HL-60 (cell line): ENCODE results near the gene FAM162A.

Source experiments
- DNase-seq, 2 experiments: peaks; one replicate each; pipeline ENCODE4 v3.0.0-alpha.2; 2010 to 2020; ENCODE audit warnings: low read depth in 1 of 2, low spot score in 1 of 2
- H3K27ac ChIP-seq: fragments of 250-450 bp; sonication (Bioruptor Pico); replicated peaks from 2 replicates; pipeline ENCODE4 v1.5.1; 2020; ENCODE audit warnings: mild to moderate bottlenecking, moderate library complexity
- H3K27me3 ChIP-seq: fragments of 250-450 bp; sonication (Bioruptor Pico); 2 replicates; pipeline ENCODE4 v1.5.1; 2021; ENCODE audit warnings: mild to moderate bottlenecking, moderate library complexity; ENCODE audit not compliant: insufficient read depth, poor library complexity, severe bottlenecking
- H3K4me3 ChIP-seq: replicated peaks from 2 replicates; pipeline ENCODE4 v1.5.1; 2011; ENCODE audit warnings: mild to moderate bottlenecking, control low read depth, low read length; ENCODE audit not compliant: insufficient read depth
- CTCF ChIP-seq: IDR thresholded peaks from one replicate; pipeline ENCODE4 v1.5.1; 2011; ENCODE audit warnings: low read length, control low read depth, inconsistent platforms; ENCODE audit not compliant: insufficient read depth
- GABPA ChIP-seq: IDR thresholded peaks from 2 replicates; pipeline ENCODE4 v1.6.1; 2012; ENCODE audit warnings: low read depth
- POLR2AphosphoS5 ChIP-seq: IDR thresholded peaks from 2 replicates; pipeline ENCODE4 v1.6.1; 2012; ENCODE audit warnings: low read depth
- SPI1 ChIP-seq: IDR thresholded peaks from 2 replicates; pipeline ENCODE4 v1.6.1; 2012; ENCODE audit warnings: low read depth, mild to moderate bottlenecking, borderline replicate concordance
- long read RNA-seq: library from polyadenylated mRNA; unstranded; transcript quantifications from one replicate; pipeline ENCODE4 v2.0.0, GENCODE V29; 2020
- TF ChIP-seq, protein P1 (sequence below): IDR thresholded peaks from 2 replicates; pipeline ENCODE4 v1.6.1; 2012; ENCODE audit warnings: low read depth; ENCODE audit not compliant: insufficient replicate concordance

Gene FAM162A
- long read RNA-seq, transcript FAM162A-203 (5 exons, 3,052 nt), result major isoform, 31 of 37 reads
- long read RNA-seq, partial matches to known transcripts, result 0 of 37 reads
- long read RNA-seq, other reads (novel, unspliced or antisense), result 6 of 37 reads

GRCh38 chr3:122383771-122384697, at the start of gene FAM162A:
FAM162A (plus strand) TSS chr3:122384182; CDS start chr3:122384266, 84 bp downstream.
- TF ChIP-seq, protein P1, sequence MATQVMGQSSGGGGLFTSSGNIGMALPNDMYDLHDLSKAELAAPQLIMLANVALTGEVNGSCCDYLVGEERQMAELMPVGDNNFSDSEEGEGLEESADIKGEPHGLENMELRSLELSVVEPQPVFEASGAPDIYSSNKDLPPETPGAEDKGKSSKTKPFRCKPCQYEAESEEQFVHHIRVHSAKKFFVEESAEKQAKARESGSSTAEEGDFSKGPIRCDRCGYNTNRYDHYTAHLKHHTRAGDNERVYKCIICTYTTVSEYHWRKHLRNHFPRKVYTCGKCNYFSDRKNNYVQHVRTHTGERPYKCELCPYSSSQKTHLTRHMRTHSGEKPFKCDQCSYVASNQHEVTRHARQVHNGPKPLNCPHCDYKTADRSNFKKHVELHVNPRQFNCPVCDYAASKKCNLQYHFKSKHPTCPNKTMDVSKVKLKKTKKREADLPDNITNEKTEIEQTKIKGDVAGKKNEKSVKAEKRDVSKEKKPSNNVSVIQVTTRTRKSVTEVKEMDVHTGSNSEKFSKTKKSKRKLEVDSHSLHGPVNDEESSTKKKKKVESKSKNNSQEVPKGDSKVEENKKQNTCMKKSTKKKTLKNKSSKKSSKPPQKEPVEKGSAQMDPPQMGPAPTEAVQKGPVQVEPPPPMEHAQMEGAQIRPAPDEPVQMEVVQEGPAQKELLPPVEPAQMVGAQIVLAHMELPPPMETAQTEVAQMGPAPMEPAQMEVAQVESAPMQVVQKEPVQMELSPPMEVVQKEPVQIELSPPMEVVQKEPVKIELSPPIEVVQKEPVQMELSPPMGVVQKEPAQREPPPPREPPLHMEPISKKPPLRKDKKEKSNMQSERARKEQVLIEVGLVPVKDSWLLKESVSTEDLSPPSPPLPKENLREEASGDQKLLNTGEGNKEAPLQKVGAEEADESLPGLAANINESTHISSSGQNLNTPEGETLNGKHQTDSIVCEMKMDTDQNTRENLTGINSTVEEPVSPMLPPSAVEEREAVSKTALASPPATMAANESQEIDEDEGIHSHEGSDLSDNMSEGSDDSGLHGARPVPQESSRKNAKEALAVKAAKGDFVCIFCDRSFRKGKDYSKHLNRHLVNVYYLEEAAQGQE, result peak; percentile 47
- TF ChIP-seq GABPA (no peak), POLR2AphosphoS5 (peak; percentile 83), CTCF (peak; percentile 40), SPI1 (no peak)
- peak; percentile 91 to 95 for DNase-seq
- Histone ChIP-seq H3K27me3 (no peaks in the 10 kb centered on the region), H3K27ac (peak within 1 kb of the TSS; percentile 70), H3K4me3 (peak within 1 kb of the TSS; percentile 91)

- no peak for DNase-seq
- no peaks in the 10 kb centered on the region for H3K27me3 ChIP-seq
- TF ChIP-seq CTCF (no peak), SPI1 (no peak), POLR2AphosphoS5 (no peak), GABPA (no peak)
- TF ChIP-seq, protein P1, result no peak
- H3K4me3 ChIP-seq, result no peak overlapping the region
- no peak overlapping the region for H3K27ac ChIP-seq
These were observed 41.2 kb upstream of the FAM162A start for GRCh38 chr3:122342803-122343202.

DNA sequence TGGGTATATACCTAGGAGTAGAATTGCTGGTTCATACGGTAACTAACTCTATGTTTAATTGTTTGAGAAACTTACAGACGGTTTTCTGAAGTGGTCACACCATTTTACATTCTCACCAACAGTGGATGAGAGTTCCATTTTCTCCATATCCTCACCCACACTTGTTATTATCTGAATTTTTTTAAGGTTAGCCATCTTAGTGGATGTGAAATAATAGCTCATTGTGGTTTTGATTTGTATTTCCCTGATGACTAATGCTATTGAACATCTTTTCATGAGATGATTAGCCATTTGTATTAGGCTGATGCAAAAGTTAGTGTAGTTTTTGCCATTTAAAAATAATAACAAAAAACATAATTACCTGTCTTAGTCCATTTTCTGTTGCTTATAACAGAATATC, 40.3 kb upstream of the FAM162A start:
- no peak overlapping the region for H3K4me3 ChIP-seq
- TF ChIP-seq, protein P1, result no peak
- TF ChIP-seq GABPA (no peak), POLR2AphosphoS5 (no peak), CTCF (no peak), SPI1 (no peak)
- H3K27me3 ChIP-seq, result no peaks in the 10 kb centered on the region
- DNase-seq, result no peak
- H3K27ac ChIP-seq, result no peak overlapping the region
